Fibroblast of lung (primary cell): ENCODE results near the gene LDLRAD3.

ENCODE experiments used
- CTCF ChIP-seq, 2 donors: IDR thresholded peaks in 1 of 2; conservative IDR thresholded peaks in 1 of 2; 1 replicate in 1 of 2; 2 replicates in 1 of 2; pipeline ENCODE4 v1.5.1; 2011 to 2012; ENCODE audit warnings: low read length in 2 of 2, control low read depth in 1 of 2, inconsistent platforms in 1 of 2, low read depth in 1 of 2, mild to moderate bottlenecking in 1 of 2
- EZH2 ChIP-seq: IDR thresholded peaks from 2 replicates; pipeline ENCODE4 v1.5.1; 2012; ENCODE audit warnings: low read length, control low read depth, mild to moderate bottlenecking; ENCODE audit errors: missing control alignments

GRCh38 chr11:36024716-36025115, 80.9 kb downstream of the LDLRAD3 start:
- TF ChIP-seq CTCF (conservative IDR thresholded peaks at IDR 0.05 in 1 of 2, IDR thresholded peaks at IDR 0.05 in 1 of 2; ENCODE audit: low read depth in 1 of 2, low read length in 2 of 2): no peak
- no peak for TF ChIP-seq EZH2
